ENCODE measurements around the gene OGFR.
A peak's percentile ranks its signal among the peaks of the same experiment; 100 is the strongest.
"Not testable (repeated sequence)": the region's sequence is repeated elsewhere in the genome, so short reads cannot be mapped to it uniquely, and the experiment has no call there.

Gene OGFR

GRCh38 chr20:62844182-62844581 is 39.5 kb downstream of the OGFR start:
- DNase-seq = no peak

- no peak for DNase-seq
Measured at GRCh38 chr20:62845416-62846160, 41.0 kb downstream of the OGFR start.

GRCh38 chr20:62846166-62846890 is 41.7 kb downstream of the OGFR start:
- DNase-seq = no peak

- not testable (repeated sequence) for DNase-seq
Measured at GRCh38 chr20:62848917-62849316, 44.3 kb downstream of the OGFR start.

- DNase-seq = no peak
Measured at GRCh38 chr20:62849431-62849830, 44.8 kb downstream of the OGFR start.

- DNase-seq = no peak
Measured at GRCh38 chr20:62850333-62850974, 45.8 kb downstream of the OGFR start.

- DNase-seq = no peak
Measured at GRCh38 chr20:62852196-62852595, 47.6 kb downstream of the OGFR start.

- DNase-seq = no peak
Measured at GRCh38 chr20:62852841-62853240, 48.2 kb downstream of the OGFR start.

GRCh38 chr20:62853304-62853703 is 48.7 kb downstream of the OGFR start:
- DNase-seq = not testable (repeated sequence)

GRCh38 chr20:62854121-62854520 is 49.5 kb downstream of the OGFR start:
- DNase-seq = no peak

GRCh38 chr20:62855120-62855519 is 50.5 kb downstream of the OGFR start:
- no peak for DNase-seq

- no peak for DNase-seq
Measured at GRCh38 chr20:62856931-62857619, 52.4 kb downstream of the OGFR start.

- no peak for DNase-seq
Measured at GRCh38 chr20:62858058-62858830, 53.6 kb downstream of the OGFR start.

- DNase-seq = no peak
Measured at GRCh38 chr20:62859721-62860120, 55.1 kb downstream of the OGFR start.

GRCh38 chr20:62860391-62860923 is 55.8 kb downstream of the OGFR start:
- no peak for DNase-seq

- peak; percentile 40 for DNase-seq
Measured at GRCh38 chr20:62860924-62861691, 56.5 kb downstream of the OGFR start.

- peak; percentile 86 for DNase-seq
Measured at GRCh38 chr20:62861726-62862336, 57.2 kb downstream of the OGFR start, which contains the start of gene TCFL5. TCFL5 (minus strand) TSS chr20:62861822; CDS start chr20:62861670, 152 bp downstream.
